Measurements from ENCODE around the gene AJUBA. TPM values are rescaled to one million over a fixed set of nuclear protein-coding genes. Genes with fewer than 3 reads are reported as not detected.
"Not testable (repeated sequence)": the region's sequence is repeated elsewhere in the genome, so short reads cannot be mapped to it uniquely, and the experiment has no call there.

The AJUBA gene
- total RNA-seq, 1 donor = 0.21 TPM

- Histone ChIP-seq H3K9me3 (ENCODE audit: low read depth, low read length) (no peaks in the 10 kb centered on the region), H3K4me3 (ENCODE audit: low read length) (no peak overlapping the region), H3K27me3 (ENCODE audit: insufficient read depth, low read length) (peaks cover 25% of the 10 kb centered on the region), H3K4me1 (ENCODE audit: insufficient read depth, low read length) (peaks cover 26% of the 10 kb centered on the region)
Measured at GRCh38 chr14:22978487-22978837, 3.9 kb downstream of the AJUBA start.

- peaks cover 25% of the 10 kb centered on the region for H3K27me3 ChIP-seq (ENCODE audit: insufficient read depth, low read length)
- no peaks in the 10 kb centered on the region for H3K9me3 ChIP-seq (ENCODE audit: low read depth, low read length)
- no peak overlapping the region for H3K4me3 ChIP-seq (ENCODE audit: low read length)
- peaks cover 21% of the 10 kb centered on the region for H3K4me1 ChIP-seq (ENCODE audit: insufficient read depth, low read length)
Measured at GRCh38 chr14:22977684-22978486, 4.5 kb downstream of the AJUBA start.

GRCh38 chr14:22977434-22977683, 5.0 kb downstream of the AJUBA start:
- H3K27me3 ChIP-seq (ENCODE audit: insufficient read depth, low read length) = peaks cover 25% of the 10 kb centered on the region
- H3K9me3 ChIP-seq (ENCODE audit: low read depth, low read length) = no peaks in the 10 kb centered on the region
- no peak overlapping the region for H3K4me3 ChIP-seq (ENCODE audit: low read length)
- peaks cover 16% of the 10 kb centered on the region for H3K4me1 ChIP-seq (ENCODE audit: insufficient read depth, low read length)

GRCh38 chr14:22976620-22977433, 5.5 kb downstream of the AJUBA start:
- no peaks in the 10 kb centered on the region for H3K9me3 ChIP-seq (ENCODE audit: low read depth, low read length)
- no peak overlapping the region for H3K4me3 ChIP-seq (ENCODE audit: low read length)
- peaks cover 11% of the 10 kb centered on the region for H3K4me1 ChIP-seq (ENCODE audit: insufficient read depth, low read length)
- peaks cover 21% of the 10 kb centered on the region for H3K27me3 ChIP-seq (ENCODE audit: insufficient read depth, low read length)

- H3K27me3 ChIP-seq (ENCODE audit: insufficient read depth, low read length) = peaks cover 3% of the 10 kb centered on the region
- no peaks in the 10 kb centered on the region for H3K4me1 ChIP-seq (ENCODE audit: insufficient read depth, low read length)
- no peaks in the 10 kb centered on the region for H3K9me3 ChIP-seq (ENCODE audit: low read depth, low read length)
- H3K4me3 ChIP-seq (ENCODE audit: low read length) = no peak overlapping the region
Measured at GRCh38 chr14:22974530-22975313, 7.6 kb downstream of the AJUBA start.

- Histone ChIP-seq H3K4me3 (ENCODE audit: low read length) (no peak overlapping the region), H3K4me1 (ENCODE audit: insufficient read depth, low read length) (no peaks in the 10 kb centered on the region), H3K9me3 (ENCODE audit: low read depth, low read length) (no peaks in the 10 kb centered on the region), H3K27me3 (ENCODE audit: insufficient read depth, low read length) (no peaks in the 10 kb centered on the region)
Measured at GRCh38 chr14:22973217-22974032, 8.9 kb downstream of the AJUBA start.

- Histone ChIP-seq H3K4me3 (ENCODE audit: low read length) (no peak overlapping the region), H3K27me3 (ENCODE audit: insufficient read depth, low read length) (no peaks in the 10 kb centered on the region), H3K9me3 (ENCODE audit: low read depth, low read length) (no peaks in the 10 kb centered on the region), H3K4me1 (ENCODE audit: insufficient read depth, low read length) (no peaks in the 10 kb centered on the region)
Measured at GRCh38 chr14:22972313-22972930, 9.9 kb downstream of the AJUBA start.

GRCh38 chr14:22971152-22971551, 11.2 kb downstream of the AJUBA start:
- no peaks in the 10 kb centered on the region for H3K4me1 ChIP-seq (ENCODE audit: insufficient read depth, low read length)

GRCh38 chr14:22966783-22967269, 15.5 kb downstream of the AJUBA start:
- Histone ChIP-seq H3K4me1 (ENCODE audit: insufficient read depth, low read length) (no peaks in the 10 kb centered on the region), H3K9me3 (ENCODE audit: low read depth, low read length) (no peaks in the 10 kb centered on the region), H3K4me3 (ENCODE audit: low read length) (no peak overlapping the region), H3K27me3 (ENCODE audit: insufficient read depth, low read length) (no peaks in the 10 kb centered on the region)

More at GRCh38 chr14:22971152-22971551, 11.2 kb downstream of the AJUBA start:
- Histone ChIP-seq H3K9me3 (ENCODE audit: low read depth, low read length) (no peaks in the 10 kb centered on the region), H3K27me3 (ENCODE audit: insufficient read depth, low read length) (no peaks in the 10 kb centered on the region), H3K4me3 (ENCODE audit: low read length) (no peak overlapping the region)

- H3K4me3 ChIP-seq (ENCODE audit: low read length); H3K4me1 ChIP-seq (ENCODE audit: insufficient read depth, low read length): not testable (repeated sequence)
Measured at GRCh38 chr14:22965916-22966782, 16.2 kb downstream of the AJUBA start.

GRCh38 chr14:22962061-22962676, 20.2 kb downstream of the AJUBA start:
- Histone ChIP-seq H3K9me3 (ENCODE audit: low read depth, low read length) (no peaks in the 10 kb centered on the region), H3K4me3 (ENCODE audit: low read length) (no peak overlapping the region), H3K4me1 (ENCODE audit: insufficient read depth, low read length) (peaks cover 7% of the 10 kb centered on the region), H3K27me3 (ENCODE audit: insufficient read depth, low read length) (no peaks in the 10 kb centered on the region)

More at GRCh38 chr14:22965916-22966782, 16.2 kb downstream of the AJUBA start:
- not testable (repeated sequence) for H3K27me3 ChIP-seq (ENCODE audit: insufficient read depth, low read length); H3K9me3 ChIP-seq (ENCODE audit: low read depth, low read length)

- Histone ChIP-seq H3K4me1 (ENCODE audit: insufficient read depth, low read length) (peaks cover 41% of the 10 kb centered on the region), H3K4me3 (ENCODE audit: low read length) (peak overlapping the region; percentile 87), H3K9me3 (ENCODE audit: low read depth, low read length) (no peaks in the 10 kb centered on the region), H3K27me3 (ENCODE audit: insufficient read depth, low read length) (no peaks in the 10 kb centered on the region)
Measured at GRCh38 chr14:22955702-22956569, 26.4 kb downstream of the AJUBA start.

Measured in mononuclear cell (primary cell).